22Rv1 (cell line): ENCODE results near the gene ASB3.
"Not testable (repeated sequence)": the region's sequence is repeated elsewhere in the genome, so short reads cannot be mapped to it uniquely, and the experiment has no call there.

Source experiments
- H3K27ac ChIP-seq: fragments of 450-650 bp; 2 replicates; pipeline ENCODE4 v1.5.1; 2017
- ZFX ChIP-seq: fragments of 450-650 bp; IDR thresholded peaks from 2 replicates; pipeline ENCODE4 v1.6.1; 2017; ENCODE audit warnings: antibody characterized with exemption, borderline replicate concordance
- TF ChIP-seq, protein P1 (sequence below): fragments of 450-650 bp; IDR thresholded peaks from 2 replicates; pipeline ENCODE4 v1.5.1; 2017; ENCODE audit warnings: mild to moderate bottlenecking

Gene ASB3

DNA sequence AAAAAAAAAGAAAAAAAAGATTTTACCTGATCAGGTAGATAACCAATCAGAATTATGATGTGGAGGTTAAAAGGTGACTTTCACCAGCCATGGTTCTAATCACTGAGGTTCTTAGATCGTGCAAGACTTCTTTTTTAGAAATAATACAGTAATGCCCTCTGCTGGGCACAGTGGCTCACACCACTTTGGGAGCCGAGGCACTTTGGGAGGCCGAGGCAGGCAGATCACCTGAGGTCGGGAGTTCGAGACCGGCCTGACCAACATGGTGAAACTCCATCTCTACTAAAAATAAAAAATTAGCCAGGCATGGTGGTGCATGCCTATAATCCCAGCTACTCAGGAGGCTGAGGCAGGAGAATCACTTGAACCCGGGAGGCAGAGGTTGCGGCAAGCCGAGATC is 36.9 kb upstream of the ASB3 start:
- H3K27ac ChIP-seq: not testable (repeated sequence)
- TF ChIP-seq, protein P1, sequence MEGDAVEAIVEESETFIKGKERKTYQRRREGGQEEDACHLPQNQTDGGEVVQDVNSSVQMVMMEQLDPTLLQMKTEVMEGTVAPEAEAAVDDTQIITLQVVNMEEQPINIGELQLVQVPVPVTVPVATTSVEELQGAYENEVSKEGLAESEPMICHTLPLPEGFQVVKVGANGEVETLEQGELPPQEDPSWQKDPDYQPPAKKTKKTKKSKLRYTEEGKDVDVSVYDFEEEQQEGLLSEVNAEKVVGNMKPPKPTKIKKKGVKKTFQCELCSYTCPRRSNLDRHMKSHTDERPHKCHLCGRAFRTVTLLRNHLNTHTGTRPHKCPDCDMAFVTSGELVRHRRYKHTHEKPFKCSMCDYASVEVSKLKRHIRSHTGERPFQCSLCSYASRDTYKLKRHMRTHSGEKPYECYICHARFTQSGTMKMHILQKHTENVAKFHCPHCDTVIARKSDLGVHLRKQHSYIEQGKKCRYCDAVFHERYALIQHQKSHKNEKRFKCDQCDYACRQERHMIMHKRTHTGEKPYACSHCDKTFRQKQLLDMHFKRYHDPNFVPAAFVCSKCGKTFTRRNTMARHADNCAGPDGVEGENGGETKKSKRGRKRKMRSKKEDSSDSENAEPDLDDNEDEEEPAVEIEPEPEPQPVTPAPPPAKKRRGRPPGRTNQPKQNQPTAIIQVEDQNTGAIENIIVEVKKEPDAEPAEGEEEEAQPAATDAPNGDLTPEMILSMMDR: peak; percentile 57

DNA sequence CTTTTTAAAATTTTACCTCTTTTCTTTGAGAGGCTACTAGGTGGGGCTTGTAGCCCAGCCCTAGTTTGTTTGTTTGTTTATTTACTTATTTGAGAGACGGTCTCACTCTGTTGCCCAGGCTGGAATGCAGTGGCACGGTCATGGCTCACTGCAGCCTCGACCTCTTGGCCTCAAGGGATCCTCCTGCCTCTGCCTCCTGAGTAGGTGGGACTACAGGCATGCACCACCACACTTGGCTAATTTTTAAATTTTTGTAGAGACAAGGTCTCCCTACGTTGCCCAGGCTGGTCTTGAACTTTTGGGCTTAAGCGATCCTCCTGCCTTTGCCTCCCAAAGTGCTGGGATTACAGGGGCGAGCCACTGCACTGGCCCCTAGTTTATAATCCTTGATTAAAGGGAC is 35.1 kb upstream of the ASB3 start:
- TF ChIP-seq, protein P1: no peak
- no peak for TF ChIP-seq ZFX
- H3K27ac ChIP-seq: no peak overlapping the region

DNA sequence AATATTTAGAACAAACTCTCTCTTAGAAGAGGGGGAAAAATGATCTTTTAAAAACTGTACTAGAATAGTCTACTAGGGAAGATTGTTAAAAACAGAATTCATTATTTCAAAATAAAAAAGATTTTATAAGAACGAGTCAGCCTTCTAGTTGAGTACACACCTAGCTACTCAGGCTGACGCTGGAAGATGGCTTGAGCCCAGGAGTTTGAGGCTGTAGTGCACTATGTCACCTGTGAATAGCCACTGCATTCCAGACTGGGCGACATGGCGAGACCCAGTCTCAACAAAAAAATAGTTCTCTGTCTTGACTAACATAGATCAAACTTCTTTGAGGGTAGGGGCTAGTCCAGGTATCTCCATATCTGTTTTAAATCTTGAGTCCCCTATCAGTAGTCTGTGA is 34.0 kb upstream of the ASB3 start:
- H3K27ac ChIP-seq: no peak overlapping the region
- TF ChIP-seq, protein P1: no peak
- no peak for TF ChIP-seq ZFX

DNA sequence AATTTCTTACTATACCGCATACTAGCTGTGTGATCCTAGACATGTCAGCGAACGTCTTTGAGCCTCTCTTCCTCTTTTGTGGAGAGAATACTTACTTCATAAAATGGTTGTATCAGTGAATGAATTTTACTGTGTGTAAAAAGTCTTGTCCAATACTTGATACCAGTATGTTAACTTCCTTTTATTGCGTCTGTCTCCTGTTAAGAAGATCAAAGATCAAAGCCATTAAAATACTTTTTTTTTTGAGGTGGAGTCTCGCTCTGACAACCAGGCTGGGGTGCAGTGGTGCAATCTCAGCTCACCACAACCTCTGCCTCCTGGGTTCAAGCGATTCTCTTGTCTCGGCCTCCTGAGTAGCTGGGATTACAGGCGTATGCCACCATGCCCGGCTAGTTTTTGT is 33.3 kb upstream of the ASB3 start:
- TF ChIP-seq ZFX: no peak
- TF ChIP-seq, protein P1: no peak
- H3K27ac ChIP-seq: no peak overlapping the region

DNA sequence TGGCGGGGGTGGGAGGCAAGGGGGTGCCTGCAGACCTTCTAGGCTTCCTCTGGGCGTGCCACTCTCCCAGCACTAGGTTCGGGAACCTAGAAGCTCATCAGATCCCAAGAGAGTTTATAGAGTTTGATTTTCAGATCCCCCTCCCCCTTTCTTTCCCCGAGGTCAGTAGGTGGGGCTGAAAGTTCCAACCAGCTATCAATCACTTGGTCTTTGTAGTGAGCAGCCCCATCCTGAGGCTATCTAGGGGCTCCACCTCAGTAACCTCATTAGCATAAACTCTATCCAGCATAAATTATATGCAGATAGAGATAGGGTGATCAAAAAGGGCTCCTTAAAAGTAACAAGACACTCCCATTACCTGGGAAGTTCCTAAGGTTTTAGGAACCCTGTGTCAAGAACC is 32.9 kb upstream of the ASB3 start:
- TF ChIP-seq ZFX: no peak
- TF ChIP-seq, protein P1: no peak
- no peak overlapping the region for H3K27ac ChIP-seq

DNA sequence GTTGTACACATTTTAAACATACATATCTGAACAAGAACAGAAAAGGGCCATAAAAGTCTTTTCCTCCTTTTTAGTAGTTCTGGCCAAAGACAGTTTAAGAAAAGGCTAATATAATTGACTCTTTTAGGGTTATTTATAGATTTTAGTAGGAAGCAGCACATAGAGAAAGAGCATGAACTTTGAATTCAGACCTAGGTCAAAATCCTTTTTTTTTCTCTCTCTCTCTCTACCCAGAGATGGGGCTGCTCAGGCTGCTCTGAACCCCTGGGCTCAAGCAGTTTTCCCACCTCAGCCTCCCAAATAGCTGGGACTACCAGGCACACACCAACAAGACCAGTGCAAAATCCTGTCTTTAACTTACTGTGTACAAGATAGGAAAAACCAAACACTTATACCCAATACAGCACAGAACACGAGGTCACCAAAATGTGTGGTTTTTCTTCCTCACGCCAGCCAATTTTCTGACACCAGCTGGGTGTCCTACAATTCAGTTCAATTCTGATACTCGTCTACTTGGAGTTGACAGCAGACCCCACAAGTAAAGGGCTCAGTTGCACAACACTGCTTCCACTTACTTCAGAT is 32.2 kb upstream of the ASB3 start:
- TF ChIP-seq, protein P1: no peak
- no peak for TF ChIP-seq ZFX
- H3K27ac ChIP-seq: no peak overlapping the region

DNA sequence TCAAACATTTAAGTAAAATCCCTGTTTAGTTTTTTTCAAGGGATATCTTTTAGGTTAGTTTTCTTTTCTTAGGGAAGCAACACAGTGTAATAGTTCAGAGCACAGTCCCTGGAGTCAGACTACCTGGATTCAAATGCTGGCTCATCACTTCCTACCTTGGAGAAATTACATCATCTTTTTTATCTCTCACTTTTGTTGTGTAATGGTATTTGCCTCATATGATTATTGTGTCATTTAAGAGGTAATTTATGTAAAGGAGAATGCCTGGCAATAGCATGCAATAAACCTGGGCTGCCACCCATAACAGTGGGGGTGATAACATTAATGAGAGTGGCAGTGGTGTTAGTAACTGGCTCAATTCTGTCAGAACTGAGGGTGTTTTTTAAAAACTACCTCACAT is 26.4 kb upstream of the ASB3 start:
- no peak for TF ChIP-seq ZFX
- TF ChIP-seq, protein P1: no peak
- H3K27ac ChIP-seq: no peak overlapping the region
